ENCODE results near the gene AKAP1. TPM values are rescaled to one million over a fixed set of nuclear protein-coding genes. Genes with fewer than 3 reads are reported as not detected.

Gene AKAP1
- total RNA-seq, 2 donors from 2014 or later = 61.7 to 124 TPM

DNA sequence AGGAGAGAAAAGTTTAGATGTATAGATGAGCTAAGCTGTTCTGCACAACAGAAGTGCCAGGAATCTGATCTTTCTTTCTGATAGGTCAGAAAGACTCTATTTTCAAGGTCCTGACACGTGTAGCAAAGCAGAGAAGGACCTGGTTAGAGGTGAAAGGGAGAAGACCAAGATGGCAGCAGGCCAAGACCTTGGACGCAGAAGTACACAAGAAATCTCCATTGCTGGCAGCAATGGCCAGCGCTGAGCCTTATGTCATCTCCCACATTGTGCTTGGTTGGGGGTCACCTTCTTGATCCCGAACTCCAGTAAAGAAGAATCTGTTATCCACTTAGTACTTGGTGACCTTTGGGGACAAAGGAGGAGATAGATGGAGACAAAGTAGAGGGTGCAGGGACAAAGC lies 41.8 kb upstream of the AKAP1 start:
- intact Hi-C loops (cut with DNase I) = no loop called here
- H3K36me3 ChIP-seq = no peaks in the 10 kb centered on the region
- no peak for TF ChIP-seq POLR2A (IDR thresholded peaks at IDR 0.05)
- TF ChIP-seq, protein P1, sequence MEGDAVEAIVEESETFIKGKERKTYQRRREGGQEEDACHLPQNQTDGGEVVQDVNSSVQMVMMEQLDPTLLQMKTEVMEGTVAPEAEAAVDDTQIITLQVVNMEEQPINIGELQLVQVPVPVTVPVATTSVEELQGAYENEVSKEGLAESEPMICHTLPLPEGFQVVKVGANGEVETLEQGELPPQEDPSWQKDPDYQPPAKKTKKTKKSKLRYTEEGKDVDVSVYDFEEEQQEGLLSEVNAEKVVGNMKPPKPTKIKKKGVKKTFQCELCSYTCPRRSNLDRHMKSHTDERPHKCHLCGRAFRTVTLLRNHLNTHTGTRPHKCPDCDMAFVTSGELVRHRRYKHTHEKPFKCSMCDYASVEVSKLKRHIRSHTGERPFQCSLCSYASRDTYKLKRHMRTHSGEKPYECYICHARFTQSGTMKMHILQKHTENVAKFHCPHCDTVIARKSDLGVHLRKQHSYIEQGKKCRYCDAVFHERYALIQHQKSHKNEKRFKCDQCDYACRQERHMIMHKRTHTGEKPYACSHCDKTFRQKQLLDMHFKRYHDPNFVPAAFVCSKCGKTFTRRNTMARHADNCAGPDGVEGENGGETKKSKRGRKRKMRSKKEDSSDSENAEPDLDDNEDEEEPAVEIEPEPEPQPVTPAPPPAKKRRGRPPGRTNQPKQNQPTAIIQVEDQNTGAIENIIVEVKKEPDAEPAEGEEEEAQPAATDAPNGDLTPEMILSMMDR (IDR thresholded peaks at IDR 0.05) = no peak
- no peak overlapping the region for H3K27ac ChIP-seq
- DNase-seq (ENCODE audit: low spot score) = no peak
- H3K27me3 ChIP-seq (replicated peaks; ENCODE audit: insufficient read depth) = no peaks in the 10 kb centered on the region
- 90% methylated on average over 4 of the region's 4 CpGs for WGBS
- no peaks in the 10 kb centered on the region for H3K9me3 ChIP-seq
- H3K4me3 ChIP-seq = no peak overlapping the region
- H3K4me1 ChIP-seq (replicated peaks) = no peaks in the 10 kb centered on the region

DNA sequence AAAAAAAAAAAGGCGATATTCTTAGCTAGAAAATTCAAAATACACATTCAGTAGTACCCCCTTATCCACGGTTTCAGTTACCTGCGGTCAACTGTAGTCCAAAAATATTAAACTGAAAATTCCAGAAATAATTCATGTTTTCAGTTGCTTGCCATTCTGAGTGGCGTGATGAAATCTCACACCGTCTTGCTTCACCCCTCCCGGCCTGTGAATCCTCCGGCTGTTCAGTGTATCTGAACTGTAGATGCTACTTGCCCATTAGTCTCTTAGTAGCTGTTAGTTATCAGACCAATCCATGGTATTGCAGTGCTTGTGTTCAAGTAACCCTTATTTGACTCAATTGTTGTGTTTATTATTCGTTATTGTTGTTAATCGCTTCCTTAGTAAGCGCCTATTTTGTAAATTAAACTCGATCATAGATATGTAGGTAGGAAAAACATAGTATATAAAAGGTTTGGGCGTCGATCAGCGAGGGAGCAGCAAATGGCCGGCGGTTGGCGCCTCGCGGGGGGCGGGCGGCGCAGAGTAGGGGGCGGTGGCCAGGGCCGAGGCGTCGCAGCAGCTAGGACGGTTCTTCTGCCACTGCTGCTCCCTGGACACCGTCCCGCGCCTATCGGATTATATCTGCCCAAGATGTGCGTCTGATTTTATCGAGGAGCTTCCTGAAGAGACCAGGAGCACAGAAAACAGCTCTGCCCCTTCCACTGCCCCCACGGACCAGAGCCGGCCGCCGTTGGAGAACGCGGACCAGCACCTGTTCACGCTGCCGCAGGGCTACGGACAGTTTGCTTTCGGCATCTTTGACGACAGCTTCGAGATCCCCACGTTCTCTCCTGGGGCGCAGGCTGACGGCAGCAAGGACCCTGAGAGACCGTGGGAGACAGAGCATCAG lies 39.8 kb upstream of the AKAP1 start:
- Histone ChIP-seq H3K27me3 (replicated peaks; ENCODE audit: insufficient read depth) (no peaks in the 10 kb centered on the region), H3K9me3 (no peaks in the 10 kb centered on the region), H3K4me1 (replicated peaks) (no peaks in the 10 kb centered on the region), H3K27ac (no peak overlapping the region), H3K4me3 (peak overlapping the region in 1 of 2 donors; percentile 4), H3K36me3 (no peaks in the 10 kb centered on the region)
- 52% methylated on average over 49 of the region's 49 CpGs for WGBS
- DNase-seq (ENCODE audit: low spot score) = no peak
- TF ChIP-seq POLR2A (IDR thresholded peaks at IDR 0.05) = no peak
- TF ChIP-seq POLR2AphosphoS5 (IDR thresholded peaks at IDR 0.05) = no peak
- TF ChIP-seq, protein P1 (IDR thresholded peaks at IDR 0.05) = no peak
- intact Hi-C loops (cut with DNase I) = no loop called here

DNA sequence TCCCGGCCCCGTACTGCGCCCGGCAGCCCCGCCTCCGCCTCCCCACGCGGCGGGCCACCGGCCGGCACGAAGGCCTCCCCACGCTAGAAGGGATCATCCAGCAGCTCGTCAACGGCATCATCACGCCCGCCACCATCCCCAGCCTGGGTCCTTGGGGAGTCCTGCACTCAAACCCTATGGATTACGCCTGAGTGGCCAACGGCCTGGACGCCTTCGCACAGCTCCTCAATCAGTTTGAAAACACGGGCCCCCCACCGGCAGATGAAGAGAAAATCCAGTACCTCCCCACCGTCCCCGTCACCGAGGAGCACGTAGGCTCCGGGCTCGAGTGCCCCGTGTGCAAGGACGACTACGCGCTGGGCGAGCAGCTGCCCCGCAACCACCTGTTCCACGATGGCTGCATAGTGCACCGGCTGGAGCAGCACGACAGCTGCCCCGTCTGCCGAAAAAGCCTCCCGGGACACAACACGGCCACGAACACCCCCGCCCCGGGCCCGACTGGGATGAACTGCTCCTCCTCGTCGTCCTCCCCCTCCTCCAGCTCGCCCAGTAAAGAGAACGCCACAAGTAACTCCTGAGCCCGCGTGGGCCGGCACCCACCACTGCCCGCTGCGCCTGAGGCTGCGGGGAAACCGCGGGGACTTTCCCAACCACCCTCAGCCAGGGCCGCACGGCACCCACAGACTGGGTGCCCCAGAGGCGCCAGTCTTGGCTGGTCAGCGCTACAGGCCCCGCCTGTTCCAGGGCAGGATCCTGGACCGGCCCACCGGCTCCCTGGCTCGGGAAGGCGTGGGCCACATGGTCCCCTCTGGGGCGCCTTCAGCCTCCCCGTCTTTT lies 39.0 kb upstream of the AKAP1 start:
- Histone ChIP-seq H3K27me3 (replicated peaks; ENCODE audit: insufficient read depth) (no peaks in the 10 kb centered on the region), H3K4me3 (peak overlapping the region in 1 of 2 donors; percentile 4), H3K27ac (no peak overlapping the region), H3K9me3 (no peaks in the 10 kb centered on the region), H3K4me1 (replicated peaks) (no peaks in the 10 kb centered on the region), H3K36me3 (no peaks in the 10 kb centered on the region)
- TF ChIP-seq, protein P1 (IDR thresholded peaks at IDR 0.05) = no peak
- intact Hi-C loops (cut with DNase I) = no loop called here
- 56% methylated on average over 69 of the region's 69 CpGs for WGBS
- no peak for DNase-seq (ENCODE audit: low spot score)

DNA sequence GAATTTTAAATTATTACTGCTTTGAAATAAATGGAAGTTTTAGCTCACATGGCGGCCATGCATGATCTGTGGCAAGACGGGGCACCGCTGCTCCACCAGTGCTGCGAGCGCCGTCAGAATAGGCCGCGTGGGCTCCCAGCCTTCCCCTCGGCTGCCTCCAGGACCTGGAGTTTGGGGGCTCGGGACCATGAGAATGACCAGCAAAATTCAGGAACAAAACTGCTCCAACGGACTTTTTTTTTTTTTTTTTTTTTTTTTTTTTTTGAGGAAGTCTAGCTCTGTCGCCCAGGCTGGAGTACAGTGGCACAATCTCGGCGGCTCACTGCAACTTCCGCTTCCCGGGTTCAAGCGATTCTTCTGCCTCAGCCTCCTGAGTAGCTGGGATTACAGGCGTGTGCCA lies 38.3 kb upstream of the AKAP1 start:
- no peaks in the 10 kb centered on the region for H3K36me3 ChIP-seq
- no peaks in the 10 kb centered on the region for H3K9me3 ChIP-seq
- H3K27ac ChIP-seq = no peak overlapping the region
- no peak overlapping the region for H3K4me3 ChIP-seq
- DNase-seq (ENCODE audit: low spot score) = no peak
- H3K27me3 ChIP-seq (replicated peaks; ENCODE audit: insufficient read depth) = no peaks in the 10 kb centered on the region
- WGBS = 88% methylated on average over 18 of the region's 18 CpGs
- TF ChIP-seq, protein P1 (IDR thresholded peaks at IDR 0.05) = no peak
- no peak for TF ChIP-seq POLR2AphosphoS5 (IDR thresholded peaks at IDR 0.05)
- no peak for TF ChIP-seq POLR2A (IDR thresholded peaks at IDR 0.05)
- intact Hi-C loops (cut with DNase I) = no loop called here
- no peaks in the 10 kb centered on the region for H3K4me1 ChIP-seq (replicated peaks)

All from prostate gland (tissue), 2 donors.